OCI-LY1 (cell line): ENCODE measurements around the gene FBN1.

Experiments
- EZH2 ChIP-seq: fragments of 200-600 bp; sonication (generic), shearing (Covaris generic); IDR thresholded peaks from 2 replicates; pipeline ENCODE4 v1.8.0; 2017; ENCODE audit warnings: borderline replicate concordance, mixed run types, mild to moderate bottlenecking, antibody characterized with exemption, low read length, moderate library complexity, mixed read lengths
- TF ChIP-seq, protein P1 (sequence below): fragments of 200-600 bp; sonication (generic), shearing (Covaris generic); IDR thresholded peaks from 2 replicates; pipeline ENCODE4 v1.5.1; 2017; ENCODE audit warnings: mild to moderate bottlenecking, antibody characterized with exemption, low read length, moderate library complexity, mixed read lengths

- TF ChIP-seq, protein P1, sequence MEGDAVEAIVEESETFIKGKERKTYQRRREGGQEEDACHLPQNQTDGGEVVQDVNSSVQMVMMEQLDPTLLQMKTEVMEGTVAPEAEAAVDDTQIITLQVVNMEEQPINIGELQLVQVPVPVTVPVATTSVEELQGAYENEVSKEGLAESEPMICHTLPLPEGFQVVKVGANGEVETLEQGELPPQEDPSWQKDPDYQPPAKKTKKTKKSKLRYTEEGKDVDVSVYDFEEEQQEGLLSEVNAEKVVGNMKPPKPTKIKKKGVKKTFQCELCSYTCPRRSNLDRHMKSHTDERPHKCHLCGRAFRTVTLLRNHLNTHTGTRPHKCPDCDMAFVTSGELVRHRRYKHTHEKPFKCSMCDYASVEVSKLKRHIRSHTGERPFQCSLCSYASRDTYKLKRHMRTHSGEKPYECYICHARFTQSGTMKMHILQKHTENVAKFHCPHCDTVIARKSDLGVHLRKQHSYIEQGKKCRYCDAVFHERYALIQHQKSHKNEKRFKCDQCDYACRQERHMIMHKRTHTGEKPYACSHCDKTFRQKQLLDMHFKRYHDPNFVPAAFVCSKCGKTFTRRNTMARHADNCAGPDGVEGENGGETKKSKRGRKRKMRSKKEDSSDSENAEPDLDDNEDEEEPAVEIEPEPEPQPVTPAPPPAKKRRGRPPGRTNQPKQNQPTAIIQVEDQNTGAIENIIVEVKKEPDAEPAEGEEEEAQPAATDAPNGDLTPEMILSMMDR: no peak
- no peak for TF ChIP-seq EZH2
These were observed 222.2 kb downstream of the FBN1 start for GRCh38 chr15:48423342-48423741.
